ENCODE measurements around the gene FAM81B.

Gene FAM81B

DNA sequence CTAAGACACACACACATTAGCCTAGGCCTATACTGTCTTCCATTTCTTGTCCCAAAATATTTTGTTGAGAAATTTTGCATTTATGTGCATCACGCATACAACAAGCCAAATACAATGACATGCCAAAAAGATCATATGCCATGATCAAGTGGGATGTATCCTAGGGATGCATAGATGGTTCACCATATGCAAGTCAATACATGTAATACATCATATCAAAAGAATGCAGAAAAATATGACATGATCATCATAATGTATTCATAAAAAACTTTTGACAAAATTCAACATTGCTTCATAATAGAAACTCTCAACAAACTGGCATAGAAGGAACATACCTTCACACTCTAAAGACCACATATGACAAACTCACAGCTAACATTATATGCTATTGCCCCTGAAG lies 5.8 kb upstream of the FAM81B start:
- no peak for TF ChIP-seq CTCF (IDR thresholded peaks at IDR 0.05)

DNA sequence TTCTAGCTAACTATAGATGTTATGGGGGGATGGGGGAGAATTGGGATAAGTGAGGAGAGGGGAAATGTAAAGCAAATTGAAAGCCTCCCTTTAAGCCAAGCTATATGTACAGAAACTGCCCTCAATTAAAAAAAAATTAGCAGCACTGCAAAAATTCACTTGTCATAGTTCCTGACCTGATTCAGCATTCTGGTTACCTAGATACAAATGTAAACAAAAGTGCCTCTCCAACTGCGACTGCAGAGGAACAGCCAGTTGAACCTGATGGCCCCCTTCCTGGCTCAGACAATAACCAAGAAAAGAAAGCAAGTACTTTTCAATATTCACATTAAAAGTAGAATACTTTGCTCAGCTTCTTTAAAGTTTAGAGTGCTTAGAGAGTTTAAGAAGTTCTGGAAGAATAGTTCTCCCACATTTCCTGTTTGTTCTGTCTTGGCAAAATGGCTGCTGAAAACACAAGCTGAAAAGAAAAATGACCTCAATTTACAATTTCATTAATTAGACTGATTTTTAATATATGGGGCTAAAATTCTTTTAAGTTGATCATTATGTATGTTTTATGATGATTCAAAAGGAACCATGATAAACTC lies 1.5 kb downstream of the FAM81B start:
- no peak for TF ChIP-seq CTCF (IDR thresholded peaks at IDR 0.05)

- TF ChIP-seq CTCF (IDR thresholded peaks at IDR 0.05): no peak
These were observed 2.1 kb downstream of the FAM81B start for GRCh38 chr5:95393279-95393678.

GRCh38 chr5:95398989-95399388 lies 7.8 kb downstream of the FAM81B start:
- no peak for TF ChIP-seq CTCF (IDR thresholded peaks at IDR 0.05)

DNA sequence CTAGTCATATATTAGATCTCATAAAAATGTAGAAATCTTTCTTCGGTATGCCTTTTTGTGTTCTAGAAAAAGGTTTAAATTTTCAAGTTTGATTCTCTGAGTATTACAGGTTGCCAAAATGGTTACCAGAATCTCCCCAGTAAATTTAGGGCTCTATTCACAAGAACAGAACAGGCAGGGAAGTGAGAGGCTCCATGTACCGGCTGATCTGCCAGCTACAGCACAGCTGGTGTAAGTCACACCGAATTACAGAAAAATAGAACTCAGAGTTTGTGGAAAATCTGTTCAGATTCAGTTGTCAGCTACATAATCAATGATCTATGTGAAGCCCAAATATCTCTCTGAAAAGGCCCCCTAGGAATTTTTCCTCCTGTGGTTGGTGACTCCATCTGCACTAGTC lies 10.5 kb downstream of the FAM81B start:
- TF ChIP-seq CTCF (IDR thresholded peaks at IDR 0.05): no peak

- no peak for TF ChIP-seq CTCF (IDR thresholded peaks at IDR 0.05)
These were observed 12.8 kb downstream of the FAM81B start for GRCh38 chr5:95403996-95404395.

DNA sequence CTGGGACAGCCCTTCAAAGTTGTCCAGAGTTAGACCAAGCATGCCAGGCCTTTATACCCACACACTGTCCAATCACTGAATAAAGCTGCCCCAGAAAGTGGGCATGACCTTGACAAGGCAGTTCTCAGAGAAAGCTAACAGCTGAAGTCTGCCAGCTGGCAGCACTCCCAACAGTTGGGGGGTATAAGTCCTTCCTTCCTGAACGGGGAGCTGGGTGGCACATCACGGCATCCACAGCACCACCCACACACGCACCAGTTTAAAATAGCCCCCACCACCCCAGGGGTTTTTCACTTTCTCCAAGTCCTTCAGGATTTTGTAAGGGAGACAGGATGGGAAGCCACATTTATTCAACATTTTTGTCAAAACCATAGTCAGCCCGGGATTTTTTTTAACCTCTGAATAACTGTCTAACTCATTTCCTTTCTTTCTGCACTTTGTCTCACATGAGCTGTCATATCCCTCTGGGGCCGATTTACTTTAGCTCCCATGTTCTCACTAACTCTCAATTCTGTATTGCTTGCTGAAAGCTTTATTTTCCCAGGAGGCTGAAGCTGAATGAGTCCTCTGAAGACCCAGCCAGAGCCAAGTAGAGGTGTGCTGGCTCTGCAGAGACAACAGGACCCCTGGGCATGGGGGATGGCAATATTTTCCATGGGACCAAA lies 15.4 kb downstream of the FAM81B start:
- TF ChIP-seq CTCF (IDR thresholded peaks at IDR 0.05): no peak

- no peak for TF ChIP-seq CTCF (IDR thresholded peaks at IDR 0.05)
These were observed 19.1 kb downstream of the FAM81B start for GRCh38 chr5:95410279-95410678.
